Hematopoietic multipotent progenitor cell treated with erythropoietin and hydrocortisone succinate and interleukin-3 and kit ligand, for 4 days (in vitro differentiated cells): ENCODE data around the gene WEE2.
A peak's percentile ranks its signal among the peaks of the same experiment; 100 is the strongest.

Experiments
- DNase-seq: peaks from one replicate; pipeline ENCODE4 v3.0.0-alpha.2; 2015

Gene WEE2

DNA sequence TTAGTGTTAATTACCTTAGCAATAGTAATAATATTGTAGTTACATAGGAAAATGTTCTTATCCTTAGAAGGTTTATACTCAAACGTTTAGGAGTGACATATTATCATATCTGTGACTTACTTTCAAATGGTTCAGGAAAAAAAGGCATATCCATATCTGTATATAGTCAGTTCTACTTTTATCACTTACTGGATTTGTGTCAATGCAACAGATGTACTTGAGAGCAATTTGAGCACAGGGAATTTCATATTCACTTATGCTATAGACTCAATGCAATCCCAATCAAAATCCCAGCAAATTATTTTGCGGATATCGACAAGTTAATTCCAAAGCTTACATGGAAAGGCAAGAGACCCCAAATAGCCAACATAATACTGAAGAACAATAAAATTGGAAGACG, 16.2 kb upstream of the WEE2 start:
- no peak for DNase-seq

DNA sequence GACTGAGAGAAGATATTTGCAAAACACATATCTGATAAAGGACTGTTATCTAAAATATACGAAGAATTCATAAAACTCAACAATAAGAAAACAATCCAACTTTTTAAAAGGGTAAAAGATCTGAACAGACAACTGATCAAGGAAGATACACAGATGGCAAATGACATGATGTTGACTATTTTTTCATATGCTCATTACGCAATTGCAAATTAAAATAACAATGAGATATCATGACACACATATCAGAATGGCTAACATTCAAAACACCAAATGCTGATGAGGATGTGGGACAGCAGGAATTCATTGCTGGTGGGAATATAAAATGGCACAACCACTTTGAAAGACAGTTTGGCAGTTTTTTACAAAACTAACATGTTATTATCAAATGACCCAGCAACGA, 15.1 kb upstream of the WEE2 start:
- no peak for DNase-seq

DNA sequence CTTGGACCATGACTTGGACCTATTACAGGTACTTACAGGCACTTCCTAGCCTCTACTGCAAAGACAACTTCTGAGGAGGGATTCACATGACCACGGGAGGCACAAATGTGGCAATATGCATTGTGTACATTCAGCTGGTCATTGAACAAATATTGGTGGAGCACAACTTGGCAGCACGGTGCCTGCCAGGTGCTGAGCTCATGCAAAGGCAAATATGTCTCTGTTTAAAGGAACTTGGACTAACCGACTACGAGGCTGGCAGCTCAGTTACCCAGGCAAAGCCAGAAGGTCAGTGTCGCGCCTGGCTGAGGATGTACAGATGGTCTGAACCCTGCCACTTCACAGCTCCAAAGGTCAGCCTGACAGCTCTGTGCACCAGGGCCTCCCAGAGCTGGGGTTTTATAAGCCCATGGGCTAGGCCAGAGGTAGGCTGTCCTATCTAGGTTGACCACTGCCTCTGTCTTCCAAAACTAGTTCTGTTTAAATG, 12.3 kb upstream of the WEE2 start:
- DNase-seq: no peak

DNA sequence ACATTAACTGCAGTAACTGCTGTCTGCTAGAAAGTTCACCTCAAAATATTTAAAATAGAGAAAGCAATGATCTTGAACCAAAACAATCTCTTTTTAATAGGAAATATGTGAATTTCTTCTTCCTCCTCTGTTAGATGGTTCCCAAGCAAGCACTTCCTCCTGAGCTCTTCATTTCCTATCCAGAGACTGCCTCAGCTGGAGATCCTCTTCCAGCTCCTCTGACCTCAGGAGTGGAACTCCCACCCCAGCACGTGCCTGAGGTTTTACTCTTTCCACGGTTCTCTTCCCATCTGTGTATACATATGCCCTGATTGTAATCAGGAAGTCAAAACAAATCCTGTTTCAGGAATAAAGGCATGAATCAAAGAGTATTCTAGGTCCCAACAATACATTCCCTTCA, 11.8 kb upstream of the WEE2 start:
- no peak for DNase-seq

DNA sequence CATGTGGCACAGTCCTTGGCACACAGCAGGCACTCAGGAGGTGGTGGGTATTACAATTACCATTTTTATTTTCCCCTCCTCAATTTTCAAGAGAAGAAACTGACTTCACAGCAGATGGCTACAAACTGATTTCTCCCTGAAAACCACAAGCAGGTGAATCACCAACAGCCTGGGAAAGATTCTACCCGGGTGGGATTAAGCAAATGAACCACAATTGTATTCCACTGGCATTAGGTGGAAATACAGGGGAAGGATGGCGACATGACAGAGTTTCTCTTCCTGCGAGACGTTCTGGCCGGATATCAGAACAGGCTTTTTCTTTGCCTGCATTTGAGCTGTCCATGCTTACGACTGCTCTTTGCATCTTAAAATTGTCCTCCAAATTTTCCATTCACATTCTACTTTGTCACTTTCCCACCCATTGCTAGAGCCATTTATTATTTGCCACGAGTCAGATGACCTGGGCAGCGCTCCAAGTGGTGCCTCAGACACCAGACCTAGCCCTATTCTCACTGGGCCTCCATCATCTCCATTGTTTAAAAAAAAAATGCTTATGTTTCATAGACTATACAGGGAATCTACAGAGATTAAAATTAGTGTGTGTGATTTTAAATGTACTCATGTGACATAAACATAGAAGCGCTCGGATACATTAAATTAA, 10.8 kb upstream of the WEE2 start:
- peak; percentile 20 for DNase-seq

DNA sequence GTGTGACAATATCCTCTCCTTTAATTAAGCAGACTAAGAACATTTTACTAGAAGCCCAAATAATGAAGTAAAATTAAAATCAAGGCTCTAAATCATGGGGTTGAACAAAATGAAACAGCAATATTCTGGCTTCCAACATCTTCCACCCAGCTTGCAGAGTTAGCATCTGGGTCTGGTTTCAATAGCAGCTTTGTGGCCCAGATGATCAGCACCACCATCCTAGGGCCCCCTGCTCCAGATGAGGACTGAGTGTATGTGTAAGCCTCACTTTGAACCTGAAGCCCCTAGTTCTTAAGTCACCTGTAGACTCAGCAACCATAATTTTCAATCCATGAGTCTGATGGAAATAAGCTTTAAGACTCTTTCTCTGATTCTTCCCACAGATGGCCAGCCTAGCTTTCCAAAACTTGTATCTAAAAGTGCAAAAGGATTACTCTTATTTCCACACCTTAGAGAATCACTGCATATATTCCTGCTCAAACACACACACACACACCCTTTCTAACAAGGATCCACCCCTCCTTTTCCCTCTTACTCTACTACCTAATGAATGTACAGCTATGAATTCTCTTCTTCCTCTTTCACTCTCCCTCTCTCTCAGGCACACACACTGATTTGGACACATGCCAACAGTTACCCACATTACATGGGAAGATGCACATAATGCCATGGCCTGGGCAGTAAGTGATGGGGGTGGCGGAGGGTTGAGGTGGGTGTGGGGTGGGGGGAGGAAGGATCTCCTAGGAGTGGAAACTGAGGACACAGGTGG, 9.7 kb upstream of the WEE2 start:
- DNase-seq: peak; percentile 69

DNA sequence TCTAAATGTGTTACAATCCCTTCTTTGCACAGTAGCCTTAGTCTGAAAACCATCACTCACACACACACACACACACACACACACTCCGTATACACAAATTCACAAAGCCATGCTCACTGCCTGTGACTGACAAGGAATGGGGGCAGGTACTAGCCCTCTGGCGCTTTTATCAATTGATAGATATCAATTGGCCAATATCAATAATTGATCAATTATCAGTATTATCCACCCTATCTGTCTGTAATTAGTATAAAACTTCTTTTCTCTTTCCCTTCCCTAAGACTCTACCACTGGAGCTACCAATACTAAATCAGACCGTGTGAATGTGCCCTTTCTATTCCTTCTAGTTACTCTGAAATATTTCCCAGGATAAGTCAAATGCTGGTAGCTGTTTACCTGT, 8.3 kb upstream of the WEE2 start:
- DNase-seq: no peak

DNA sequence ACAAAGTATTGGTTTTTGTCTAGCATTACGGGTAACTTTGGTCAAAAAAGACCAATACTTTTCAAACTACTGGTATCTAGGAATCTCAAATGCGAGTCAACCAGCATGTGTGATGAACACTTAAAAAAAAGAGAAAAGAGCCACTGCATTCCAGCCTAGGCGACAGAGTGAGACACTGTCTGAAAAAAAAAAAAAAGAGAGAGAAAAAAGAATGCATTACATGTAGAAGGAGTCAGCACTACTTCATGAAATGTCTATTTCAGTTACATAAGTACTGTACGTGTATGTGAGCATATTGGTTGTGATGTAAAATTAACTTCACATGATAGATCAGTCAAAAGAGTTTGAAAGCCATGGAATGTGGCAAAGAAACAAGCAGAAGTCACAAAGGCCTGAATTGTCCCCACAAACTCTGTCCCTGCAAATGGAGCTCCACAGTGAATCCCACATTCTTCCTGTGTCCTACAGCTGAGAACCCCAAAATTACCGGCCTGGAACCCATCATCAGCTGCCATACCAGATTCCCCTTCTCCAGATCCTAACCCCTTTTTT, 7.8 kb upstream of the WEE2 start:
- DNase-seq: no peak

DNA sequence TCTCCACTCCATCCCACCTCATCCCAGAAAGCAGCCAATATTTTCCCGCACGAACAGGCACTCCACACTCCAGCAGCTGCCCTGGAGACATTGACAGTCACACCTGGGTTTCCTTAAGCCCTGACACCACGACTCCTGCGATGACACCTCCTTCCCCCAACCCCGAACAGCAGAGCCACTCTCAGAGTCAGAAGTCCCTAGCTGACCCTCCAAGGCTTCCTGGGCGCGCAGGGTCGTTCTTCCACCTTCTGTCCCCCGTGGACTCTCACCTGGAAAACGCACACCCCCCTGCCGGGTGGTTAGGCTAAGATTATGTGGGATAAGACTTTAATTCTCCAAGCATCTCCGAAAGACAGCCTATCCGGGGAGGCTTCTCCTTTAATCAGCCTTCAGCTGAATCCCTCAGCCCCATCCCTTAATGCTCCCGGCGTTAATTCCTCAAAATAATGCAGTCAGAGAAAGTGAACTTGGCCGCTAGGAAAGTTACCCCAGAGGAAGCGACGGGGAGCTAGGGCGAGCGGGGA, 7.2 kb upstream of the WEE2 start:
- peak; percentile 13 for DNase-seq

DNA sequence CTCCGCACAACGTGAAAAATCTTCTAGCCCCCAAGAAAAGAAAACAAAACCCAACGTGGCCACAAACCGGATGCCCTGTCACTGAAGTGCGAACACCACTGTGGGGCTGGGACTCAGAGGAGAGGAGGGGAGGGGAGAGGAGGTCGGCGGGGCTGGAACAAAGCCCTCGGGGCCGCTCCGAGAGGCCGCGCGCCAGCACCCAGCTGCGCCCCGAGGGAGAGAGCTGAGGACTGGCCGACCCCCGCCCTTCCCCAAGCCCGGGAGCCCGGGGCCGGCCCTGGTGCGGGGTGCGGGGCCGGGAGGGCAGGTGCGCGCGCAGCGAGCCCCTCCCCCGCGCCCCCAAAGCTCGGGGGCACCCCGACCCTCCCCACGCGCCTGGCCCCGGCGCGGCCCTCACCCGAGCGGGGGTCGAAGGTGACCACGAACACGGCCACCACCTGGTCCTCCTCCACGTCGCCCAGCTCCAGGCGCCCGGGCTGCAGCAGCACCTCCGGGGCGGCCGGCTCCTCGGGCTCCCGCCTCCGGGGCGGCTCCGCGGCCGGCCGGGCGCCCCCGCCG, 6.6 kb upstream of the WEE2 start:
- DNase-seq: peak; percentile 81

DNA sequence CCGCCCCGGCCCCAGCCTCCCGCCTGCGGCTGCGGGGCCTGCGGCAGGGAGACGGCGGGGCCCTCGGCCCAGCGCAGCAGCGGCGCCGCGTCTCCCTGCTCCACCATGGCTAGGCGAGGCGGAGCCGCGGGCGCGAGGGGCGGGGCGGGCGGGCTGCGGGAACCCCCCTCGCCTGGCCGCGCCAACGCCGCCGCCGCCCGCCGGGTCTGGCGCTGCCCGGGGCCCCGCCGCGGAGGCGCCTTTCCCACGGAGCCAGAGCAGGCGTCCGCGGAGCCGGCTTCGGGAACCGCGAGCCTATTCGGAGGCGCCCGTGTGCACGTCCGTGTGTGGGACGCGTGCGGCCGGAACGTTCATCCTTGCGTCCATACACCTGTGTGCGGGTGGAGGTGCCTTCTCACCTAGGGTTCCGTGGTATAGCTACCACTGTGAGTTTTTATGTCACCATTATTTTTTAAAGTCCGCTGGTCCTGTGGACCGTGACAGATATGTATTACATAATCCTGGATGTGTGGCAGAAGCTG, 6.0 kb upstream of the WEE2 start, which contains the start of gene DENND11:
TSS of gene DENND11 (minus strand) at position 120 of the 521 bp plus-strand sequence. CDS start at position 107, 13 bp downstream.
- DNase-seq: peak; percentile 72

DNA sequence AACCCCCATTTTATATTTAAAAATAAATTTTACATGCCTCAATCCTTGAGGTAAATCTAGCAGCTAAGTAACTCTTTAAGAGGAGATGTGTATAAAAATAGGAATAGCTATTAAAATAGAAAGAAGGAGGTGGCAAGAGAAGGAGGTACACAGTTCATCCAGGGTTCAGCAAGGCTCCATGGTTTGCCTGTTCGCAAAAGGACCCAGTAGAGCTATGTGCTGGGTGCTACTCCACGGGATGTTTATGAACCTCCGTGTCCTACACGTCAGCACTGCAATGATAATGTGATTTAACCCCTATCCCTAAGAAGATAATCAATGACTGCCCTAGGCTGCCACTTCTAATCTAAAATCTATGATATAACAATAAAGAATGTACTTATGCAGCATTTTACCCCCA, 5.3 kb upstream of the WEE2 start:
- no peak for DNase-seq

DNA sequence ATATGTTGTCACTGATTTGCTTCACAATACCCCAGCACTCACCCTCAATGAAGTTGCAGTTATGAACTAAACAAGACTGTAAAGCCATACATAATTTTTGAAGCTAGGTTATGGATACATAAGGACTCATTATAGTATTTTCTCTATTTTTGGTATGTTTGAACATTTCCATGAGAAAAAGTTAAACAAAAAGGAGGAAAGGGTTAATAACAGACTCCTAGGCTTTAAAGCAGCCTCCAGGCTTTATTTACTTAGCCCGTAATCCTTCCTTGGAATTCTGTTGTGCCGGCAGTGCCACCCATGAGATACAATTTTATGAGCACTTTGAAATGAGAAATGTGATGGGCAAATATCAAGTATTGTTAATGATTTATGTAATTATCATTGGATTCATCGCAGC, 4.0 kb upstream of the WEE2 start:
- DNase-seq: no peak

DNA sequence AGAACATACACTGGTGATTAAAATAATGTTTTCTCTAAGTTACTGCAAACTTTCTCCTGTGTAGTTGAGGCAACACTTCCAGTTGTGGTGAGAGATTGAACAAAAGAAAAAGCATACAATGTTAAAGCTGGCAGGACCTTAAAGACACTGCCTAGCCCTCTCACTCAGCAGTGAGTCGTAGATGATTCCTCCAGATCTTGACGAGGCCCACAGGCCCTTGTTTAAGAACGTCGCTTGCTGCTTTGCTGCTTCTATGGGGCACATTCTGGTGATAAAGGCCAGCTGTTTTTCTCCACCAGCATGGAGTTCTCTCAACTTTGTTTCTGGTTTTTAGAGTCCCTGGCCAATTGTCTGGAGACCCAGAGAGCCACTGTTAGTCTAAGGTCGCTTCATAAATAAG, 3.4 kb upstream of the WEE2 start:
- no peak for DNase-seq

DNA sequence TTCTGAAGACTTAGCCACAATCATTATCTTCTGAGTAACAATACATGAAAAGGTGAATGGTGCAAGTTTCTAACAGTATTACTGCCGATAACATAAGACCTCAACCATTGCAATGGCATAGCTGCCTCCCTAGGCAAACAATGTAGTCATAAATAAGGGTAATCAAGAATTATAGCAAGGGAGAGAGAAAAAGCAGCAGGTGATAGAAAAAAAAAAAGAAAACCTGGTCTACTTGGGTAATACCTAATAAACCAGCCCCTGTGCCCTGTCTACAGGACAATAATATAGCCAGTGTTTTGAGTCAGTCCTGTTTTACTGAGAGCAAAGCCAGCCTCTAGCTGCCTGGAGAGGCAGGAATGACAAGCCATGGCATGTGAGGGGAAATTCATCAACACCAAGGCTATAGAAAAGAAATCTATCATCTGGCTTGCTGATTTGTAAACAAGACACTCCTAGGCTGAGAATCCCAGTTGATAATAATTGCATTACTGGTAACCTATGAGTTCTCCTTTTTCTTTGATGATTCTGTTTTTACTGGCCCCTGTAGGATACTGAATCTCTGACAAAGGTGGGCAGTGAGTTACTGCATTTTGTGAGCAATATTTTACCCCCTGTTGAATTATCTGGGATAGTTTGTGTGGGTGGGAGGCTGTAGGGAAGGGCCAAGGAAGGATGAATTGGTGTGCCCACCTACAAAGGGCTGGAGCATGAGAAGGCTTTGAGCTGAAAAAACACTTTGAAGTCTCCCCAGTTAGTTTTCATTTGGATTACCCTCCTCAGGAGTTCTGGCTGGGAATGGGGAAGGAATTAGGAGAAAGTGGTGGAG, 1.7 kb upstream of the WEE2 start:
- no peak for DNase-seq

DNA sequence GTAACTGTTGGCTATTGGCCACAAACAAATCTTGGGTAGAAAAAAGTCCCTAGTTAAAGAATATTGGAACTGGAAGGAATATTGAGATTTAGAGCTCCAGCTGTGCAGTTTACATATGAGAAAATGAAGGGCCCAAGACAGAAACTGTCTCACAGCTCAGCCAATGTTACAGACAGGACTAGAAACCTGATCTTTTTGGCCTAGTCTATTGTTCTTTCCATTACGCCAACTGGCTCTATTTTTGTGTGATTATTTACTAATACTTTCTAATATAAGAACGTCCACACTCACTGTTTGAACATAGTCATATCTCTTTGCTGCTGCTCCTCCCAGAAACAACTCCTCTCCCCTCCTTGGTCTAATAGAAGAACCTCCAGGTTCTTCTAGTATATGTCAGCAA, 1.2 kb downstream of the WEE2 start:
- no peak for DNase-seq

DNA sequence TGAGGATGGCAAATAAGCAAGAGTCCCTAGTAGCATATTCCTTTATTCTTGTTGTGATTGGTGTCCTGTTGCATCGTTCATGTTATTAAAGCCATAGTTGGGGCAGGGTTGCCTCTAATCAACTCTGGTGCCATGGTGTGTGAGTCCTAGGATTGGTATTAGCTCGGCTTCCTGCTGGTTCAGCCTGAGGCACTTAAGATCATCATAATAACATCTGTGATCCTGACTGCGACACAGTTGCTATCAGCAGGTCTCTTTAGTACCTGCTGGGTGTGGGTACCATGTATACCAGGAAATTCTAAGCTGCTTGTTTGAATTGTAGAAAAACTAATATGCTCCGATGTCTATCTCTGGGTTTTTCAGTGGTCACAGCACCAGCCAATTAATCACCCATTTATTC, 1.6 kb downstream of the WEE2 start:
- DNase-seq: no peak

DNA sequence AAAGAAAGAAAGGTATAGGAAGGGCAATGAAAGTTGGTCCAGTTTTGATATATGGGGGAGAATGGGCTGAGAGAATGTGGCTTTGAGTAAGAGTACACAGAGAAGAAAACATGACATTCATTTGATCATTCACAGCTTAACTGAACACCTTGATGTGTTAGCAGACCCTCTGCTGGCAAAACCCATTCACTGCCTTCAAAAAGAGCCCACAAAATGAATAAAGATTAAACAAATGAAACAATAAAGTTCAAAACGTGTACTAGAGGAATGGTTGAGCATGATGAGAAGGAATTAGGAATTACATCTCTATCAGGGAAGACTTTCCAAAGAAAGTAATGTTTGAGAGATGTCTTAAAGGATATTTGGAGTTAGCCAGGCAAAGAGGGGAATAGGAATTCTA, 2.1 kb downstream of the WEE2 start:
- DNase-seq: peak; percentile 22

DNA sequence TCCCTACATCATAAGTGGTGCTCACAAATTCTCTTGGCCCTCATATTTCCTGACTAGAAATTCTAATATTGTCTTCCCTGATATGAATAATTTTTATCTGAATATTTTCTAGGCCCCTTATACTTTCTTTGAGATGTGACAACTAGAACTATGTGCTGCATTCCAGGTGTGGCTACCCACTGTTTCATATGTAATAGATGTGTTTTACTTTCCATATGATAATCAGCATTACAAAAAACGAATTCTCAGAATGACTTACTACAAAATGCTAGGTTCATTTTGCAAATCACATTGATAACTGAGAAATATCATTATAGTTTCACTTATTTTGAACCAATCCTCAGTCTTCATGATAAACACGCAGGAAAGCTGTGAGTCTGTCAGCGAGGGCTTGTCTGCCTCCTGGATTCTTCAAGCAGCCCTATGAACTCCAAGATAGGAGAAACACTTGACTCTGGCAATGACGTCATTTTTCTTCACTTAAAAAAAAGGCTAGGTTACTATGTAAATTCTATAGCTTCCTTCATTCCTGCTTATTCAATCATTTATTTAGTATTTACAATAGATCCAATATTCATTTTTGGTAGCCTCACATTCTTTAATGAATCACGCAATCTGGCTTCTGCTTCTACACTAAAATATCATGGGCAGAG, 4.6 kb downstream of the WEE2 start:
- DNase-seq: no peak

DNA sequence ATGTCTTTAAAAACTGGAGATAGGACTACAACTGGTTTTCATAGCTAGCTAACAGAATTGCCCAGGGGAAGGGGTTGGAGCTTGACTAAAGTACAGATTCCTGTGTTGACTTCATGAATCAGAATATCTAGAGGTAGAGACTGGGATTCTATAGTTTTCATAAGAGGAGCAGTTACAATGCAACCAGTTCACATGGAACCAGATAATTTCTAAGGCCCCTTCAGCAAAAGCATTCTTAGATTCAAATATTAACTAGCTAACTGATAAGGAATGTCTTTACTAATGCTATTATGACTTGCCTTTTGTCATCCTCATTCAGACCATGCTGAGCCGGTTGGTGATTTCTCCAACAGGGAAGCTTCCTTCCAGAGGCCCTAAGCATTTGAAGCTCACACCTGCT, 5.7 kb downstream of the WEE2 start:
- DNase-seq: no peak

DNA sequence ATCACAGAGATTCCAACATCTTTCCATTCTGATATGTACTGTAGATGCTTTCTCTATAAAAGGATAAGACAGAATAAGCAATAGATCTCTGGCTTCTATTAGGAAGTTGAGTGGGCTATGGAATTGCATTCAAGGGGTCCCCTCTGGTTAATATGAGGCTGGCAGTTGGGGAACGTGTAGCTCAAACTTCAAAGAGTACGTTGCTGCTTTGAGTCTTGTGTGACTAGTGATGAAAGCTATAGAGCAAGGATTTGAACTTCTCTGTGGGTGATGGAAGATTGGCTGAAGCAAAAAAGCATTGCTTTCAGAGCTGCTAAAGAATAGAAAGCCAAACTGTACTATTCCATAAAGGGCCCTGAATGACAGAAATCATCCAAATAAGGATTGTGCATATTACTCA, 6.4 kb downstream of the WEE2 start:
- no peak for DNase-seq

DNA sequence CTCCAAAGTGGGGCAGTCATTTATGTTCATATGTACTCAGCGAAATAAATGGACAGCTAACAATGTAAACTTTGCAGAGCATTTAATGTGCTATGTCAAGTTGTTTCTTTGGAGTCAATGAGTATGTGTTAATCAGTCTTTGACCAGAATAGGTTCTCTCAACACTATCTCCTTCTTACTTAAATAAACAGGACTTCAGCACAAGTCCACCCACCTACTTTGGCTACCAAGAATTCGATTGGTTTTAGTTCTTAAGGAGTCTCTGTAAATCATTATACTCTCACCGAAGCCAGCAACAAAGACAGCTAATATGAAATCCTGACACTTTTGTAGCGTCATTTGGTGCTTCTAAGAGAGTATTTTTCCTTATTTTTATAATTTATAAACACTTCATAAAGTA, 6.9 kb downstream of the WEE2 start:
- no peak for DNase-seq
